ENCODE results near the gene CD200. TPM values are rescaled to one million over a fixed set of nuclear protein-coding genes. Genes with fewer than 3 reads are reported as not detected.

Gene CD200
- total and polyA plus RNA-seq, 2 of the 4 experiments (the other 2 are of a cell fraction): 1.1 to 1.7 TPM

DNA sequence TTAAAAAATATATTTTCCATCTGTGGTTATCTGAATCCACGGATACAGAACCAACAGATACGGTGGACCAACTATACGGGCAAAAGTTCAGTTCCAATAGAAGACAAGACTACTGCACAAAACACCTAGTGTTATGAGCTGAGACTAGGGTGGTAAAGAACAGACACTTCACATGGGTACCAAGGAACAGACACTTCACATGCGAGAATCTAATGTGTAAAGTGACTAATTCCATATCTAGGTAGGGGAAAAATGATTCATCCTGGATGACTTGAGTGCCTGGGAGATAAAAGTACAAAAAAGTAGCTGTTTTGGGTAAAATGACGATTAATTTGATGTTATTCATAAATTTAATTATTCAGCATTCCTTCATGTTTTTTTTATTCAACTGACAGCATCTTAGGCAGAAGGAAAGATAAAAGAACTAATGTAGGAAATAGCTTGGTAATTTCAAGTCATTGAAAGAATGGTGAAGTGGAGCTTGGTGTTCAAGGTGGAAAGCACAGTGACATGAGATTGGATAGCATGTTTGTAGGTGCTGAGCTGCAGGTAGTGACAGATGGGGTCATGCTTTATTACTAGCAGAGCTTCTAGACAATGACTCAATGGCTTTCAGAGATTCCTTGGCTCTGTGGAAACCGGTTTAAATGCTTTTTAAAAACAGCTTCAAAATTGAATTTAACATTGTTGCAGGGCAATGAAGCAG, 5.2 kb downstream of the CD200 start:
- no peak overlapping the region for H2BK120ac ChIP-seq (ENCODE audit: low read depth, low read length)
- POLR2A ChIA-PET (ENCODE audit: unreplicated experiment): no interaction called here
- no peak overlapping the region for H3K4me2 ChIP-seq (ENCODE audit: low read depth, low read length)

More for the DNA sequence above, 5.2 kb downstream of the CD200 start:
- Histone ChIP-seq H3K56ac (ENCODE audit: extremely low read depth, insufficient read depth, low read length) (no peak overlapping the region), H2AK5ac (ENCODE audit: low read depth, low read length) (no peak overlapping the region), H3K4me3 (ENCODE audit: insufficient read depth, low read depth, low read length) (no peak overlapping the region), H2BK15ac (ENCODE audit: low read depth, low read length) (no peak overlapping the region), H4K8ac (ENCODE audit: low read depth in 2 of 2, low read length in 2 of 2) (no peak overlapping the region), H4K5ac (ENCODE audit: low read depth, low read length) (no peak overlapping the region), H4K20me1 (ENCODE audit: insufficient read depth, low read length) (no peaks in the 10 kb centered on the region), H2BK5ac (ENCODE audit: low read depth, low read length, poor library complexity, severe bottlenecking) (no peak overlapping the region), H3K9me3 (ENCODE audit: control insufficient read depth, insufficient read depth, low read length) (peaks cover under 1% of the 10 kb centered on the region; the same call in 1 of the 2 replicates), H3K9me1 (ENCODE audit: insufficient read depth, low read length) (no peaks in the 10 kb centered on the region), H3K36me3 (ENCODE audit: control insufficient read depth, insufficient read depth, low read length) (no peaks in the 10 kb centered on the region), H2BK20ac (ENCODE audit: low read depth, low read length) (no peak overlapping the region), H3K79me1 (ENCODE audit: low read depth in 1 of 2, low read length in 2 of 2) (no peaks in the 10 kb centered on the region), H3K27ac (ENCODE audit: insufficient read depth, low read length) (no peak overlapping the region), H3K23ac (ENCODE audit: low read depth, low read length) (no peak overlapping the region), H3K9ac (ENCODE audit: low read depth, low read length) (no peak overlapping the region), H3K27me3 (ENCODE audit: control insufficient read depth, insufficient read depth, low read length) (peaks cover 12% of the 10 kb centered on the region; the same call in 1 of the 2 replicates), H3K18ac (ENCODE audit: low read depth, low read length) (no peak overlapping the region), H3K4ac (ENCODE audit: low read depth, low read length) (no peak overlapping the region), H4K91ac (ENCODE audit: insufficient read depth, low read depth, low read length) (no peak overlapping the region), H3K4me1 (ENCODE audit: control insufficient read depth, insufficient read depth, low read length) (no peaks in the 10 kb centered on the region), H2AK9ac (replicated peaks; ENCODE audit: low read depth, low read length, poor library complexity) (no peak overlapping the region), H2AFZ (replicated peaks; ENCODE audit: low read length, poor library complexity) (no peak overlapping the region), H3K14ac (replicated peaks; ENCODE audit: low read depth, low read length) (no peak overlapping the region)
- dilution Hi-C loops (cut with HindIII; ENCODE audit: low sequenced_read_pairs, unreplicated experiment) (no loop called here), intact Hi-C loops (cut with micrococcal nuclease) (no loop called here), in situ Hi-C loops (cut with MboI; ENCODE audit: low sequenced_read_pairs) (no loop called here)
- ATAC-seq (ENCODE audit: low read depth) (no peak), DNase-seq (no peak)
- CTCF ChIA-PET: no interaction called here
- WGBS, 2 experiments (ENCODE audit: extremely low coverage in 2 of 2, insufficient read length in 1 of 2): no CpG with 5 or more reads among the region's 6 CpGs
- TF ChIP-seq, protein P1, sequence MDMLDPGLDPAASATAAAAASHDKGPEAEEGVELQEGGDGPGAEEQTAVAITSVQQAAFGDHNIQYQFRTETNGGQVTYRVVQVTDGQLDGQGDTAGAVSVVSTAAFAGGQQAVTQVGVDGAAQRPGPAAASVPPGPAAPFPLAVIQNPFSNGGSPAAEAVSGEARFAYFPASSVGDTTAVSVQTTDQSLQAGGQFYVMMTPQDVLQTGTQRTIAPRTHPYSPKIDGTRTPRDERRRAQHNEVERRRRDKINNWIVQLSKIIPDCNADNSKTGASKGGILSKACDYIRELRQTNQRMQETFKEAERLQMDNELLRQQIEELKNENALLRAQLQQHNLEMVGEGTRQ (IDR thresholded peaks at IDR 0.05; ENCODE audit: low read depth, low read length): no peak
- no peak for TF ChIP-seq RFX5 (IDR thresholded peaks at IDR 0.05; ENCODE audit: low read depth, low read length)
- TF ChIP-seq RAD21 (IDR thresholded peaks at IDR 0.05; ENCODE audit: low read length): no peak
- no peak for TF ChIP-seq NFE2L2 (IDR thresholded peaks at IDR 0.05; ENCODE audit: low read depth, low read length)
- TF ChIP-seq CEBPB (IDR thresholded peaks at IDR 0.05; ENCODE audit: low read depth, low read length): no peak
- BruUV-seq (replicated peaks): no TSS peak

Measured in IMR-90 (cell line).